HepG2 (cell line): ENCODE data around the gene GATAD2B. TPM values are rescaled to one million over a fixed set of nuclear protein-coding genes. Genes with fewer than 3 reads are reported as not detected.

Source experiments
- BRD4 ChIP-seq: sonication (generic); formaldehyde crosslinking; IDR thresholded peaks from 2 replicates; pipeline ENCODE4 v1.4.0; 2020; ENCODE audit warnings: missing genetic modification reagents
- DMAP1 ChIP-seq: IDR thresholded peaks from 2 replicates; pipeline ENCODE4 v1.6.1; 2016
- EEA1 ChIP-seq: sonication (generic); formaldehyde crosslinking; IDR thresholded peaks from 2 replicates; pipeline ENCODE4 v1.5.1; 2020; ENCODE audit warnings: mild to moderate bottlenecking, missing genetic modification reagents, borderline replicate concordance
- MTF1 ChIP-seq: sonication (generic); formaldehyde crosslinking; IDR thresholded peaks from 2 replicates; pipeline ENCODE4 v1.5.0; 2020; ENCODE audit warnings: missing genetic modification reagents
- NR3C1 ChIP-seq: sonication (generic); formaldehyde crosslinking; IDR thresholded peaks from 2 replicates; pipeline ENCODE4 v1.4.0; 2020; ENCODE audit warnings: missing genetic modification reagents
- SRY ChIP-seq: sonication (generic); formaldehyde crosslinking; IDR thresholded peaks from 2 replicates; pipeline ENCODE4 v1.8.0; 2022; ENCODE audit warnings: mild to moderate bottlenecking, missing genetic modification reagents
- ZNF333 ChIP-seq: sonication (generic); formaldehyde crosslinking; IDR thresholded peaks from 2 replicates; pipeline ENCODE4 v1.4.0; 2020; ENCODE audit warnings: mild to moderate bottlenecking, missing genetic modification reagents, borderline replicate concordance
- ZSCAN30 ChIP-seq: sonication (generic); formaldehyde crosslinking; IDR thresholded peaks from 2 replicates; pipeline ENCODE4 v1.5.0; 2020; ENCODE audit warnings: mild to moderate bottlenecking, missing genetic modification reagents
- polyA plus RNA-seq, 8 experiments: library from polyadenylated mRNA; depleted of rRNA in 3 of 8; stranded (reverse) in 7 of 8; unstranded in 1 of 8; fragments of >200 nt; fragmentation: Illumina TruSeq in 4 of 8; extraction: Trizol in 4 of 8; gene quantifications; 2 replicates each; pipeline versions ENCODE4 v1.2.1 to v1.2.3, GENCODE V29; 2011 to 2016; ENCODE audit warnings: low read depth in 4 of 8, missing spikeins in 1 of 8, mixed read lengths in 1 of 8; ENCODE audit not compliant: insufficient read depth in 1 of 8
- total RNA-seq, 5 experiments: library from RNA; depleted of rRNA; stranded (reverse); fragments of >200 nt; fragmentation: Illumina TruSeq; extraction: Trizol; gene quantifications; 2 replicates each; pipeline ENCODE4 v1.2.3, GENCODE V29; 2016; ENCODE audit warnings: low read depth in 1 of 5
- TF ChIP-seq, protein P1 (sequence below): sonication (generic); formaldehyde crosslinking; conservative IDR thresholded peaks from 2 replicates; pipeline ENCODE4 v1.4.0; 2020; ENCODE audit warnings: missing genetic modification reagents
- TF ChIP-seq, protein P2 (sequence below): sonication (generic); formaldehyde crosslinking; IDR thresholded peaks from 2 replicates; pipeline ENCODE4 v1.9.0; 2021; ENCODE audit warnings: missing genetic modification reagents, mild to moderate bottlenecking, borderline replicate concordance
- TF ChIP-seq, protein P3 (sequence below): sonication (generic); formaldehyde crosslinking; IDR thresholded peaks from 2 replicates; pipeline ENCODE4 v1.5.0; 2020; ENCODE audit warnings: mild to moderate bottlenecking, missing genetic modification reagents
- TF ChIP-seq, protein P4 (sequence below): sonication (generic); formaldehyde crosslinking; conservative IDR thresholded peaks from 2 replicates; pipeline ENCODE4 v1.8.0; 2022; ENCODE audit warnings: low read depth, missing genetic modification reagents
- TF ChIP-seq, protein P5 (sequence below): IDR thresholded peaks from 2 replicates; pipeline ENCODE4 v1.4.0; 2020; ENCODE audit warnings: mild to moderate bottlenecking, missing genetic modification reagents
- TF ChIP-seq, protein P6 (sequence below): IDR thresholded peaks from 2 replicates; pipeline ENCODE4 v1.6.1; 2012; ENCODE audit warnings: inconsistent platforms

The GATAD2B gene
- total and polyA plus RNA-seq, 2 of the 13 experiments (the other 11 are each of a cell fraction or from before 2014, with no cell fraction given), result 3.2 to 5.2 TPM

DNA sequence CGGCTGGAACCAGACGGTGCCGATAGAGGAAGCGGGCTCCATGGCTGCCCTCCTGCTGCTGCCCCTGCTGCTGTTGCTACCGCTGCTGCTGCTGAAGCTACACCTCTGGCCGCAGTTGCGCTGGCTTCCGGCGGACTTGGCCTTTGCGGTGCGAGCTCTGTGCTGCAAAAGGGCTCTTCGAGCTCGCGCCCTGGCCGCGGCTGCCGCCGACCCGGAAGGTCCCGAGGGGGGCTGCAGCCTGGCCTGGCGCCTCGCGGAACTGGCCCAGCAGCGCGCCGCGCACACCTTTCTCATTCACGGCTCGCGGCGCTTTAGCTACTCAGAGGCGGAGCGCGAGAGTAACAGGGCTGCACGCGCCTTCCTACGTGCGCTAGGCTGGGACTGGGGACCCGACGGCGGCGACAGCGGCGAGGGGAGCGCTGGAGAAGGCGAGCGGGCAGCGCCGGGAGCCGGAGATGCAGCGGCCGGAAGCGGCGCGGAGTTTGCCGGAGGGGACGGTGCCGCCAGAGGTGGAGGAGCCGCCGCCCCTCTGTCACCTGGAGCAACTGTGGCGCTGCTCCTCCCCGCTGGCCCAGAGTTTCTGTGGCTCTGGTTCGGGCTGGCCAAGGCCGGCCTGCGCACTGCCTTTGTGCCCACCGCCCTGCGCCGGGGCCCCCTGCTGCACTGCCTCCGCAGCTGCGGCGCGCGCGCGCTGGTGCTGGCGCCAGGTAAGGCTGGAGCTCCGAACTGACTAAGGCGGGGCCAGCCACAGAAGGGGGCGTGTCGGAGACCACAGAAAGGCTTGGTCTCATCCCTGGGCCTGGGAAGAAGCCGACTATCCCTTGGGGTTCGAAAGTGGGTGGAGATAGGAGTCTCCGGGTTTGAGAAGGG is 147.1 kb downstream of the GATAD2B start (continued):
- TF ChIP-seq, protein P1, sequence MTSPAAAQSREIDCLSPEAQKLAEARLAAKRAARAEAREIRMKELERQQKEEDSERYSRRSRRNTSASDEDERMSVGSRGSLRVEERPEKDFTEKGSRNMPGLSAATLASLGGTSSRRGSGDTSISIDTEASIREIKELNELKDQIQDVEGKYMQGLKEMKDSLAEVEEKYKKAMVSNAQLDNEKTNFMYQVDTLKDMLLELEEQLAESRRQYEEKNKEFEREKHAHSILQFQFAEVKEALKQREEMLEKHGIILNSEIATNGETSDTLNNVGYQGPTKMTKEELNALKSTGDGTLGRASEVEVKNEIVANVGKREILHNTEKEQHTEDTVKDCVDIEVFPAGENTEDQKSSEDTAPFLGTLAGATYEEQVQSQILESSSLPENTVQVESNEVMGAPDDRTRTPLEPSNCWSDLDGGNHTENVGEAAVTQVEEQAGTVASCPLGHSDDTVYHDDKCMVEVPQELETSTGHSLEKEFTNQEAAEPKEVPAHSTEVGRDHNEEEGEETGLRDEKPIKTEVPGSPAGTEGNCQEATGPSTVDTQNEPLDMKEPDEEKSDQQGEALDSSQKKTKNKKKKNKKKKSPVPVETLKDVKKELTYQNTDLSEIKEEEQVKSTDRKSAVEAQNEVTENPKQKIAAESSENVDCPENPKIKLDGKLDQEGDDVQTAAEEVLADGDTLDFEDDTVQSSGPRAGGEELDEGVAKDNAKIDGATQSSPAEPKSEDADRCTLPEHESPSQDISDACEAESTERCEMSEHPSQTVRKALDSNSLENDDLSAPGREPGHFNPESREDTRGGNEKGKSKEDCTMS (CRISPR knock-in tag), result no peak
- no peak for TF ChIP-seq NR3C1 (CRISPR knock-in tag)
- TF ChIP-seq, protein P2, sequence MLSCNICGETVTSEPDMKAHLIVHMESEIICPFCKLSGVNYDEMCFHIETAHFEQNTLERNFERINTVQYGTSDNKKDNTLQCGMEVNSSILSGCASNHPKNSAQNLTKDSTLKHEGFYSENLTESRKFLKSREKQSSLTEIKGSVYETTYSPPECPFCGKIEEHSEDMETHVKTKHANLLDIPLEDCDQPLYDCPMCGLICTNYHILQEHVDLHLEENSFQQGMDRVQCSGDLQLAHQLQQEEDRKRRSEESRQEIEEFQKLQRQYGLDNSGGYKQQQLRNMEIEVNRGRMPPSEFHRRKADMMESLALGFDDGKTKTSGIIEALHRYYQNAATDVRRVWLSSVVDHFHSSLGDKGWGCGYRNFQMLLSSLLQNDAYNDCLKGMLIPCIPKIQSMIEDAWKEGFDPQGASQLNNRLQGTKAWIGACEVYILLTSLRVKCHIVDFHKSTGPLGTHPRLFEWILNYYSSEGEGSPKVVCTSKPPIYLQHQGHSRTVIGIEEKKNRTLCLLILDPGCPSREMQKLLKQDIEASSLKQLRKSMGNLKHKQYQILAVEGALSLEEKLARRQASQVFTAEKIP (CRISPR knock-in tag), result no peak
- TF ChIP-seq, protein P3, sequence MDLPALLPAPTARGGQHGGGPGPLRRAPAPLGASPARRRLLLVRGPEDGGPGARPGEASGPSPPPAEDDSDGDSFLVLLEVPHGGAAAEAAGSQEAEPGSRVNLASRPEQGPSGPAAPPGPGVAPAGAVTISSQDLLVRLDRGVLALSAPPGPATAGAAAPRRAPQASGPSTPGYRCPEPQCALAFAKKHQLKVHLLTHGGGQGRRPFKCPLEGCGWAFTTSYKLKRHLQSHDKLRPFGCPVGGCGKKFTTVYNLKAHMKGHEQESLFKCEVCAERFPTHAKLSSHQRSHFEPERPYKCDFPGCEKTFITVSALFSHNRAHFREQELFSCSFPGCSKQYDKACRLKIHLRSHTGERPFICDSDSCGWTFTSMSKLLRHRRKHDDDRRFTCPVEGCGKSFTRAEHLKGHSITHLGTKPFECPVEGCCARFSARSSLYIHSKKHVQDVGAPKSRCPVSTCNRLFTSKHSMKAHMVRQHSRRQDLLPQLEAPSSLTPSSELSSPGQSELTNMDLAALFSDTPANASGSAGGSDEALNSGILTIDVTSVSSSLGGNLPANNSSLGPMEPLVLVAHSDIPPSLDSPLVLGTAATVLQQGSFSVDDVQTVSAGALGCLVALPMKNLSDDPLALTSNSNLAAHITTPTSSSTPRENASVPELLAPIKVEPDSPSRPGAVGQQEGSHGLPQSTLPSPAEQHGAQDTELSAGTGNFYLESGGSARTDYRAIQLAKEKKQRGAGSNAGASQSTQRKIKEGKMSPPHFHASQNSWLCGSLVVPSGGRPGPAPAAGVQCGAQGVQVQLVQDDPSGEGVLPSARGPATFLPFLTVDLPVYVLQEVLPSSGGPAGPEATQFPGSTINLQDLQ (CRISPR knock-in tag), result no peak
- TF ChIP-seq MTF1 (CRISPR knock-in tag), result no peak
- TF ChIP-seq, protein P4, sequence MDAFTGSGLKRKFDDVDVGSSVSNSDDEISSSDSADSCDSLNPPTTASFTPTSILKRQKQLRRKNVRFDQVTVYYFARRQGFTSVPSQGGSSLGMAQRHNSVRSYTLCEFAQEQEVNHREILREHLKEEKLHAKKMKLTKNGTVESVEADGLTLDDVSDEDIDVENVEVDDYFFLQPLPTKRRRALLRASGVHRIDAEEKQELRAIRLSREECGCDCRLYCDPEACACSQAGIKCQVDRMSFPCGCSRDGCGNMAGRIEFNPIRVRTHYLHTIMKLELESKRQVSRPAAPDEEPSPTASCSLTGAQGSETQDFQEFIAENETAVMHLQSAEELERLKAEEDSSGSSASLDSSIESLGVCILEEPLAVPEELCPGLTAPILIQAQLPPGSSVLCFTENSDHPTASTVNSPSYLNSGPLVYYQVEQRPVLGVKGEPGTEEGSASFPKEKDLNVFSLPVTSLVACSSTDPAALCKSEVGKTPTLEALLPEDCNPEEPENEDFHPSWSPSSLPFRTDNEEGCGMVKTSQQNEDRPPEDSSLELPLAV (CRISPR knock-in tag), result no peak
- no peak for TF ChIP-seq ZSCAN30 (CRISPR knock-in tag)
- TF ChIP-seq, protein P5, sequence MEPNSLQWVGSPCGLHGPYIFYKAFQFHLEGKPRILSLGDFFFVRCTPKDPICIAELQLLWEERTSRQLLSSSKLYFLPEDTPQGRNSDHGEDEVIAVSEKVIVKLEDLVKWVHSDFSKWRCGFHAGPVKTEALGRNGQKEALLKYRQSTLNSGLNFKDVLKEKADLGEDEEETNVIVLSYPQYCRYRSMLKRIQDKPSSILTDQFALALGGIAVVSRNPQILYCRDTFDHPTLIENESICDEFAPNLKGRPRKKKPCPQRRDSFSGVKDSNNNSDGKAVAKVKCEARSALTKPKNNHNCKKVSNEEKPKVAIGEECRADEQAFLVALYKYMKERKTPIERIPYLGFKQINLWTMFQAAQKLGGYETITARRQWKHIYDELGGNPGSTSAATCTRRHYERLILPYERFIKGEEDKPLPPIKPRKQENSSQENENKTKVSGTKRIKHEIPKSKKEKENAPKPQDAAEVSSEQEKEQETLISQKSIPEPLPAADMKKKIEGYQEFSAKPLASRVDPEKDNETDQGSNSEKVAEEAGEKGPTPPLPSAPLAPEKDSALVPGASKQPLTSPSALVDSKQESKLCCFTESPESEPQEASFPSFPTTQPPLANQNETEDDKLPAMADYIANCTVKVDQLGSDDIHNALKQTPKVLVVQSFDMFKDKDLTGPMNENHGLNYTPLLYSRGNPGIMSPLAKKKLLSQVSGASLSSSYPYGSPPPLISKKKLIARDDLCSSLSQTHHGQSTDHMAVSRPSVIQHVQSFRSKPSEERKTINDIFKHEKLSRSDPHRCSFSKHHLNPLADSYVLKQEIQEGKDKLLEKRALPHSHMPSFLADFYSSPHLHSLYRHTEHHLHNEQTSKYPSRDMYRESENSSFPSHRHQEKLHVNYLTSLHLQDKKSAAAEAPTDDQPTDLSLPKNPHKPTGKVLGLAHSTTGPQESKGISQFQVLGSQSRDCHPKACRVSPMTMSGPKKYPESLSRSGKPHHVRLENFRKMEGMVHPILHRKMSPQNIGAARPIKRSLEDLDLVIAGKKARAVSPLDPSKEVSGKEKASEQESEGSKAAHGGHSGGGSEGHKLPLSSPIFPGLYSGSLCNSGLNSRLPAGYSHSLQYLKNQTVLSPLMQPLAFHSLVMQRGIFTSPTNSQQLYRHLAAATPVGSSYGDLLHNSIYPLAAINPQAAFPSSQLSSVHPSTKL (CRISPR knock-in tag), result peak; percentile 8
- TF ChIP-seq, protein P6, sequence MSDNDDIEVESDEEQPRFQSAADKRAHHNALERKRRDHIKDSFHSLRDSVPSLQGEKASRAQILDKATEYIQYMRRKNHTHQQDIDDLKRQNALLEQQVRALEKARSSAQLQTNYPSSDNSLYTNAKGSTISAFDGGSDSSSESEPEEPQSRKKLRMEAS, result peak; percentile 75; the same call in 1 of the 2 replicates
- no peak for TF ChIP-seq SRY (CRISPR knock-in tag)
- TF ChIP-seq BRD4 (CRISPR knock-in tag), result no peak; the same call in 1 of the 2 replicates
- TF ChIP-seq ZNF333 (CRISPR knock-in tag), result peak; percentile 32; the same call in 1 of the 2 replicates
- TF ChIP-seq DMAP1 (CRISPR knock-in tag), result peak; percentile 52
- no peak for TF ChIP-seq EEA1 (CRISPR knock-in tag)
